ENCODE measurements around the gene PNPLA7.

Gene PNPLA7

GRCh38 chr9:137550231-137550621 lies at the start of gene PNPLA7:
PNPLA7 (minus strand) TSS chr9:137550402; CDS start chr9:137550197, 205 bp downstream.
- TF ChIP-seq CTCF (IDR thresholded peaks at IDR 0.05), result no peak

GRCh38 chr9:137598943-137599342 lies 48.7 kb upstream of the PNPLA7 start:
- no peak for TF ChIP-seq CTCF (IDR thresholded peaks at IDR 0.05)

- no peak for TF ChIP-seq CTCF (IDR thresholded peaks at IDR 0.05)
These were observed 43.0 kb upstream of the PNPLA7 start for GRCh38 chr9:137593176-137593575.

- TF ChIP-seq CTCF (IDR thresholded peaks at IDR 0.05), result no peak
These were observed 42.6 kb upstream of the PNPLA7 start for GRCh38 chr9:137592767-137593166.

- no peak for TF ChIP-seq CTCF (IDR thresholded peaks at IDR 0.05)
These were observed 40.5 kb upstream of the PNPLA7 start, which contains the start of gene ZMYND19 for GRCh38 chr9:137590469-137591383. ZMYND19 (minus strand) TSS chr9:137590512; CDS start chr9:137590263, 249 bp downstream.

- TF ChIP-seq CTCF (IDR thresholded peaks at IDR 0.05), result no peak
These were observed 39.9 kb upstream of the PNPLA7 start for GRCh38 chr9:137590123-137590468.

- TF ChIP-seq CTCF (IDR thresholded peaks at IDR 0.05), result no peak
These were observed 39.4 kb upstream of the PNPLA7 start for GRCh38 chr9:137589441-137590122.
